K562 (cell line): ENCODE results near the gene KLHL22. TPM values are rescaled to one million over a fixed set of nuclear protein-coding genes. Genes with fewer than 3 reads are reported as not detected.

Experiments used
- ELF4 ChIP-seq: fragments of 450-650 bp; formaldehyde crosslinking; IDR thresholded peaks from 2 replicates; pipeline ENCODE4 v1.4.0; 2022; ENCODE audit warnings: missing genetic modification characterization
- ESRRB ChIP-seq: fragments of 250-450 bp; sonication (Bioruptor Pico); IDR thresholded peaks from 2 replicates; pipeline ENCODE4 v1.5.0; 2020; ENCODE audit warnings: mild to moderate bottlenecking, moderate library complexity, borderline replicate concordance
- HOMEZ ChIP-seq: fragments of 250-450 bp; sonication (Bioruptor Pico); IDR thresholded peaks from 2 replicates; pipeline ENCODE4 v1.4.0; 2020; ENCODE audit warnings: mild to moderate bottlenecking, moderate library complexity
- MYC ChIP-seq, 2 experiments: fragments of 250-450 bp in 1 of 2; sonication (Bioruptor Pico) in 1 of 2; IDR thresholded peaks; 2 replicates each; pipeline versions ENCODE4 v1.5.1 to v1.6.1; 2012 to 2021; ENCODE audit warnings: low read depth in 2 of 2, borderline replicate concordance in 1 of 2, improper control_type of control experiment in 1 of 2, low read length in 1 of 2, mild to moderate bottlenecking in 1 of 2, moderate library complexity in 1 of 2
- NFATC3 ChIP-seq: fragments of 450-650 bp; IDR thresholded peaks from 2 replicates; pipeline ENCODE4 v1.6.1; 2017; ENCODE audit warnings: mild to moderate bottlenecking
- POLR3A ChIP-seq: IDR thresholded peaks from 2 replicates; pipeline ENCODE4 v1.6.1; 2011; ENCODE audit warnings: borderline replicate concordance, mild to moderate bottlenecking, moderate library complexity; ENCODE audit not compliant: insufficient read length, insufficient read depth; ENCODE audit errors: extremely low read depth
- SETDB1 ChIP-seq: IDR thresholded peaks from one replicate; pipeline ENCODE4 v1.6.1; 2012; ENCODE audit warnings: low read length, control low read depth, inconsistent platforms
- ZEB2 ChIP-seq: fragments of 450-650 bp; IDR thresholded peaks from 2 replicates; pipeline ENCODE4 v1.6.1; 2016
- ZFX ChIP-seq: sonication (generic); formaldehyde crosslinking; IDR thresholded peaks from 2 replicates; pipeline ENCODE4 v1.8.0; 2022; ENCODE audit warnings: mild to moderate bottlenecking, missing genetic modification reagents, moderate library complexity
- ZNF324 ChIP-seq: fragments of 250-450 bp; sonication (Bioruptor Pico); IDR thresholded peaks from 2 replicates; pipeline ENCODE4 v1.4.0; 2020; ENCODE audit warnings: mild to moderate bottlenecking
- polyA plus RNA-seq, 8 experiments: library from polyadenylated mRNA; depleted of rRNA in 4 of 8; stranded (reverse) in 5 of 8; unstranded in 3 of 8; fragments of >200 nt; fragmentation: Nextera tagmentation in 2 of 8; fragmentation: Illumina TruSeq in 1 of 8; extraction: Ambion mirVana in 2 of 8; extraction: Trizol in 1 of 8; gene quantifications; 2 replicates each; pipeline versions ENCODE4 v1.2.1 to v1.2.3, GENCODE V29; 2011 to 2014; ENCODE audit warnings: inconsistent platforms in 1 of 8, missing spikeins in 1 of 8
- total RNA-seq, 7 experiments: library from RNA; depleted of rRNA in 6 of 7; stranded (reverse); fragments of >200 nt in 6 of 7; fragmentation: Illumina TruSeq in 2 of 7; extraction: Trizol in 2 of 7; gene quantifications; 2 replicates each; pipeline versions ENCODE4 v1.2.1 to v1.2.3, GENCODE V29; 2011 to 2021; ENCODE audit warnings: low replicate concordance in 1 of 7
- TF ChIP-seq, protein P1 (sequence below): sonication (generic); formaldehyde crosslinking; IDR thresholded peaks from 2 replicates; pipeline ENCODE4 v1.8.1; 2023; ENCODE audit warnings: missing genetic modification reagents, mild to moderate bottlenecking, borderline replicate concordance
- TF ChIP-seq, protein P2 (sequence below): IDR thresholded peaks from 3 replicates; pipeline ENCODE4 v1.6.1; 2011; ENCODE audit warnings: borderline replicate concordance, mild to moderate bottlenecking, moderate library complexity; ENCODE audit not compliant: insufficient read length; ENCODE audit errors: extremely low read depth
- TF ChIP-seq, protein P3 (sequence below): fragments of 450-650 bp; IDR thresholded peaks from 2 replicates; pipeline ENCODE4 v1.6.1; 2014; ENCODE audit warnings: low read depth, mild to moderate bottlenecking, moderate library complexity, borderline replicate concordance

The KLHL22 gene
- total and polyA plus RNA-seq, 9 of the 15 experiments (the other 6 are each of a cell fraction or from before 2014, with no cell fraction given) = 1.3 to 25.6 (median 15.2) TPM

DNA sequence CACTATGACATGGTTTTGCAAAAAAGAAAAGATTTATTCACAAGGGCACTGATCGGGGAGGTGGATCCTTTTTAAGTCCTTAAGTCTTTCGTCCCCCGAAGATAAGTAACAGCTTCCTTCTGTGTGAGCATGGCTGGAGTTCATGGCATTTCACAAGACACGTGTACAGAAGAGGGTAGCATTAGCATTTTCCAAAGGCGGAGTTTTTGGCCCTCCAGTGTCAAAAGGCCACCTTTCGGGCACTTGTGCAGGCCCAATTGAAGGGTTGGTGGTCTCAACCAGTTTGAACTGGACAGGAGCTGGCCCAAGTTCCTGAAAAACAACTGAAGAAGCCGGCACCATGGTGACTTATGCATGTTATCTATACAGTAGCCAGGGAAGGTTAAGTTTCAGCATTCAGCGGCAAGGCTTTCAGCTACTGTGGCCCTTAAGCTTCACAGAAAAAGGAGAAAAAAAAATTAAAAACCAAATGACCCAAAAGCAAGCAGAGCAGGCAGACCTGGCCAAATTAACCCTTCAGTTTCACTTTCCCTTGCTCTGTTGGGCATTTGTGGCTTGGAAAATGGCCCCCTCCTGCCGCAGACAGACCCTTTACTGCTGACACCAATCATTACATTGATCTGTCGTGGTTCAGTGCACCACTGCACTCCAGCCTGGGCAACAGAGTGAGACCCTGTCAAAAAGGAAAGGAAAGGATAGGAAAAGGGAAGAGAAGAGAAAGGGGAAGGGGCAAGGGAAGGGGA lies 83.0 kb downstream of the KLHL22 start (continued):
- TF ChIP-seq, protein P1, sequence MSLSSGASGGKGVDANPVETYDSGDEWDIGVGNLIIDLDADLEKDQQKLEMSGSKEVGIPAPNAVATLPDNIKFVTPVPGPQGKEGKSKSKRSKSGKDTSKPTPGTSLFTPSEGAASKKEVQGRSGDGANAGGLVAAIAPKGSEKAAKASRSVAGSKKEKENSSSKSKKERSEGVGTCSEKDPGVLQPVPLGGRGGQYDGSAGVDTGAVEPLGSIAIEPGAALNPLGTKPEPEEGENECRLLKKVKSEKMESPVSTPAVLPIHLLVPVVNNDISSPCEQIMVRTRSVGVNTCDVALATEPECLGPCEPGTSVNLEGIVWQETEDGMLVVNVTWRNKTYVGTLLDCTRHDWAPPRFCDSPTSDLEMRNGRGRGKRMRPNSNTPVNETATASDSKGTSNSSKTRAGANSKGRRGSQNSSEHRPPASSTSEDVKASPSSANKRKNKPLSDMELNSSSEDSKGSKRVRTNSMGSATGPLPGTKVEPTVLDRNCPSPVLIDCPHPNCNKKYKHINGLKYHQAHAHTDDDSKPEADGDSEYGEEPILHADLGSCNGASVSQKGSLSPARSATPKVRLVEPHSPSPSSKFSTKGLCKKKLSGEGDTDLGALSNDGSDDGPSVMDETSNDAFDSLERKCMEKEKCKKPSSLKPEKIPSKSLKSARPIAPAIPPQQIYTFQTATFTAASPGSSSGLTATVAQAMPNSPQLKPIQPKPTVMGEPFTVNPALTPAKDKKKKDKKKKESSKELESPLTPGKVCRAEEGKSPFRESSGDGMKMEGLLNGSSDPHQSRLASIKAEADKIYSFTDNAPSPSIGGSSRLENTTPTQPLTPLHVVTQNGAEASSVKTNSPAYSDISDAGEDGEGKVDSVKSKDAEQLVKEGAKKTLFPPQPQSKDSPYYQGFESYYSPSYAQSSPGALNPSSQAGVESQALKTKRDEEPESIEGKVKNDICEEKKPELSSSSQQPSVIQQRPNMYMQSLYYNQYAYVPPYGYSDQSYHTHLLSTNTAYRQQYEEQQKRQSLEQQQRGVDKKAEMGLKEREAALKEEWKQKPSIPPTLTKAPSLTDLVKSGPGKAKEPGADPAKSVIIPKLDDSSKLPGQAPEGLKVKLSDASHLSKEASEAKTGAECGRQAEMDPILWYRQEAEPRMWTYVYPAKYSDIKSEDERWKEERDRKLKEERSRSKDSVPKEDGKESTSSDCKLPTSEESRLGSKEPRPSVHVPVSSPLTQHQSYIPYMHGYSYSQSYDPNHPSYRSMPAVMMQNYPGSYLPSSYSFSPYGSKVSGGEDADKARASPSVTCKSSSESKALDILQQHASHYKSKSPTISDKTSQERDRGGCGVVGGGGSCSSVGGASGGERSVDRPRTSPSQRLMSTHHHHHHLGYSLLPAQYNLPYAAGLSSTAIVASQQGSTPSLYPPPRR (CRISPR knock-in tag) = peak; percentile 88; the same call in 1 of the 2 replicates
- no peak; the same call in 1 of the 2 replicates for TF ChIP-seq ESRRB (CRISPR knock-in tag)
- TF ChIP-seq ZEB2 = no peak
- TF ChIP-seq ELF4 (CRISPR knock-in tag) = peak; percentile 89; the same call in 1 of the 2 replicates
- 0 out of 2 replicates have a peak, but pooled peaks have one; percentile 24 for TF ChIP-seq HOMEZ (CRISPR knock-in tag)
- no peak for TF ChIP-seq ZNF324
- TF ChIP-seq MYC (IDR thresholded peaks at IDR 0.05; ENCODE audit: low read depth, low read length) = peak; percentile 49; the same call in 1 of the 2 replicates
- peak; percentile 71; the same call in 1 of the 2 replicates for TF ChIP-seq MYC (CRISPR knock-in tag; IDR thresholded peaks at IDR 0.05; ENCODE audit: borderline replicate concordance, low read depth)
- TF ChIP-seq, protein P2, sequence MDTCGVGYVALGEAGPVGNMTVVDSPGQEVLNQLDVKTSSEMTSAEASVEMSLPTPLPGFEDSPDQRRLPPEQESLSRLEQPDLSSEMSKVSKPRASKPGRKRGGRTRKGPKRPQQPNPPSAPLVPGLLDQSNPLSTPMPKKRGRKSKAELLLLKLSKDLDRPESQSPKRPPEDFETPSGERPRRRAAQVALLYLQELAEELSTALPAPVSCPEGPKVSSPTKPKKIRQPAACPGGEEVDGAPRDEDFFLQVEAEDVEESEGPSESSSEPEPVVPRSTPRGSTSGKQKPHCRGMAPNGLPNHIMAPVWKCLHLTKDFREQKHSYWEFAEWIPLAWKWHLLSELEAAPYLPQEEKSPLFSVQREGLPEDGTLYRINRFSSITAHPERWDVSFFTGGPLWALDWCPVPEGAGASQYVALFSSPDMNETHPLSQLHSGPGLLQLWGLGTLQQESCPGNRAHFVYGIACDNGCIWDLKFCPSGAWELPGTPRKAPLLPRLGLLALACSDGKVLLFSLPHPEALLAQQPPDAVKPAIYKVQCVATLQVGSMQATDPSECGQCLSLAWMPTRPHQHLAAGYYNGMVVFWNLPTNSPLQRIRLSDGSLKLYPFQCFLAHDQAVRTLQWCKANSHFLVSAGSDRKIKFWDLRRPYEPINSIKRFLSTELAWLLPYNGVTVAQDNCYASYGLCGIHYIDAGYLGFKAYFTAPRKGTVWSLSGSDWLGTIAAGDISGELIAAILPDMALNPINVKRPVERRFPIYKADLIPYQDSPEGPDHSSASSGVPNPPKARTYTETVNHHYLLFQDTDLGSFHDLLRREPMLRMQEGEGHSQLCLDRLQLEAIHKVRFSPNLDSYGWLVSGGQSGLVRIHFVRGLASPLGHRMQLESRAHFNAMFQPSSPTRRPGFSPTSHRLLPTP = no peak
- no peak for TF ChIP-seq POLR3A
- peak; percentile 91 for TF ChIP-seq ZFX (CRISPR knock-in tag)
- TF ChIP-seq SETDB1 = no peak
- 0 out of 2 replicates have a peak, but pooled peaks have one; percentile 3 for TF ChIP-seq NFATC3
- TF ChIP-seq, protein P3, sequence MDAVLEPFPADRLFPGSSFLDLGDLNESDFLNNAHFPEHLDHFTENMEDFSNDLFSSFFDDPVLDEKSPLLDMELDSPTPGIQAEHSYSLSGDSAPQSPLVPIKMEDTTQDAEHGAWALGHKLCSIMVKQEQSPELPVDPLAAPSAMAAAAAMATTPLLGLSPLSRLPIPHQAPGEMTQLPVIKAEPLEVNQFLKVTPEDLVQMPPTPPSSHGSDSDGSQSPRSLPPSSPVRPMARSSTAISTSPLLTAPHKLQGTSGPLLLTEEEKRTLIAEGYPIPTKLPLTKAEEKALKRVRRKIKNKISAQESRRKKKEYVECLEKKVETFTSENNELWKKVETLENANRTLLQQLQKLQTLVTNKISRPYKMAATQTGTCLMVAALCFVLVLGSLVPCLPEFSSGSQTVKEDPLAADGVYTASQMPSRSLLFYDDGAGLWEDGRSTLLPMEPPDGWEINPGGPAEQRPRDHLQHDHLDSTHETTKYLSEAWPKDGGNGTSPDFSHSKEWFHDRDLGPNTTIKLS = peak; percentile 38; the same call in 1 of the 2 replicates
